ENCODE results near the gene STUM.

STUM gene

GRCh38 chr1:226533220-226533619 is 15.3 kb upstream of the STUM start:
- no peak for DNase-seq (ENCODE audit: low read depth, low spot score)

GRCh38 chr1:226534098-226534497 is 14.5 kb upstream of the STUM start:
- no peak for DNase-seq (ENCODE audit: low read depth, low spot score)

GRCh38 chr1:226534645-226535044 is 13.9 kb upstream of the STUM start:
- no peak for DNase-seq (ENCODE audit: low read depth, low spot score)

- DNase-seq (ENCODE audit: low read depth, low spot score): no peak
Measured at GRCh38 chr1:226535666-226536065, 12.9 kb upstream of the STUM start.

GRCh38 chr1:226541231-226541630 is 7.3 kb upstream of the STUM start:
- DNase-seq (ENCODE audit: low read depth, low spot score): no peak

- no peak for DNase-seq (ENCODE audit: low read depth, low spot score)
Measured at GRCh38 chr1:226541631-226542622, 6.6 kb upstream of the STUM start.

- DNase-seq (ENCODE audit: low read depth, low spot score): no peak
Measured at GRCh38 chr1:226542623-226543103, 5.9 kb upstream of the STUM start.

- DNase-seq (ENCODE audit: low read depth, low spot score): no peak
Measured at GRCh38 chr1:226545836-226546596, 2.5 kb upstream of the STUM start.

GRCh38 chr1:226546926-226547325 is 1.6 kb upstream of the STUM start:
- no peak for DNase-seq (ENCODE audit: low read depth, low spot score)

- peak; percentile 87 for DNase-seq (ENCODE audit: low read depth, low spot score)
Measured at GRCh38 chr1:226547754-226548191, 791 bp upstream of the STUM start.

GRCh38 chr1:226549094-226549936 is 751 bp downstream of the STUM start:
- no peak for DNase-seq (ENCODE audit: low read depth, low spot score)

GRCh38 chr1:226549937-226550671 is 1.5 kb downstream of the STUM start:
- no peak for DNase-seq (ENCODE audit: low read depth, low spot score)

GRCh38 chr1:226550672-226551041 is 2.1 kb downstream of the STUM start:
- DNase-seq (ENCODE audit: low read depth, low spot score): no peak

GRCh38 chr1:226551299-226551698 is 2.7 kb downstream of the STUM start:
- DNase-seq (ENCODE audit: low read depth, low spot score): no peak

GRCh38 chr1:226552061-226552460 is 3.5 kb downstream of the STUM start:
- DNase-seq (ENCODE audit: low read depth, low spot score): no peak

- no peak for DNase-seq (ENCODE audit: low read depth, low spot score)
Measured at GRCh38 chr1:226553266-226553923, 4.8 kb downstream of the STUM start.

- no peak for DNase-seq (ENCODE audit: low read depth, low spot score)
Measured at GRCh38 chr1:226553924-226554282, 5.3 kb downstream of the STUM start.

- no peak for DNase-seq (ENCODE audit: low read depth, low spot score)
Measured at GRCh38 chr1:226555092-226555491, 6.5 kb downstream of the STUM start.

- no peak for DNase-seq (ENCODE audit: low read depth, low spot score)
Measured at GRCh38 chr1:226557424-226557823, 8.9 kb downstream of the STUM start.

GRCh38 chr1:226558036-226558650 is 9.6 kb downstream of the STUM start:
- DNase-seq (ENCODE audit: low read depth, low spot score): no peak

All from iPS DF 19.7 (cell line).